ENCODE measurements around the gene KLRB1.
"Not testable (repeated sequence)": the region's sequence is repeated elsewhere in the genome, so short reads cannot be mapped to it uniquely, and the experiment has no call there.

Gene KLRB1

GRCh38 chr12:9619411-9620179 is 11.9 kb upstream of the KLRB1 start:
- H3K18ac ChIP-seq (ENCODE audit: low read length), result no peak overlapping the region
- H4K91ac ChIP-seq (ENCODE audit: low read depth, low read length), result no peak overlapping the region
- H3K79me2 ChIP-seq (ENCODE audit: control insufficient read depth, insufficient read depth, low read length, poor library complexity), result no peaks in the 10 kb centered on the region
- no peak overlapping the region for H4K8ac ChIP-seq (ENCODE audit: low read depth, low read length)
- no peak overlapping the region for H2BK12ac ChIP-seq (ENCODE audit: low read length)
- no peaks in the 10 kb centered on the region for H3K27me3 ChIP-seq (ENCODE audit: insufficient read depth, low read length)
- no peaks in the 10 kb centered on the region for H3K36me3 ChIP-seq (ENCODE audit: control insufficient read depth in 1 of 2, insufficient read depth in 2 of 2, low read length in 2 of 2)
- no peak overlapping the region for H3K14ac ChIP-seq (ENCODE audit: low read length)
- no peak for DNase-seq
- H3K23ac ChIP-seq (ENCODE audit: low read length), result no peak overlapping the region
- no peak overlapping the region for H2BK5ac ChIP-seq (ENCODE audit: low read depth, low read length, poor library complexity)
- H3K9me3 ChIP-seq (ENCODE audit: insufficient read depth, low read depth, low read length), result no peaks in the 10 kb centered on the region
- H3K79me1 ChIP-seq (ENCODE audit: low read length), result no peaks in the 10 kb centered on the region
- H3K9ac ChIP-seq (ENCODE audit: low read length), result no peak overlapping the region
- no peak overlapping the region for H3K27ac ChIP-seq (ENCODE audit: low read depth, low read length)
- H3K4me2 ChIP-seq (ENCODE audit: low read length), result no peak overlapping the region
- no peak overlapping the region for H3K4me3 ChIP-seq (ENCODE audit: low read depth, low read length)
- H2AK5ac ChIP-seq (ENCODE audit: low read length), result no peak overlapping the region
- H3K4ac ChIP-seq (ENCODE audit: low read depth, low read length), result no peak overlapping the region
- no peak overlapping the region for H4K12ac ChIP-seq (ENCODE audit: low read depth, low read length)
- no peaks in the 10 kb centered on the region for H3K4me1 ChIP-seq (ENCODE audit: control insufficient read depth in 1 of 2, insufficient read depth in 2 of 2, low read length in 2 of 2)
- no peak overlapping the region for H2BK120ac ChIP-seq (ENCODE audit: insufficient read depth, low read length, poor library complexity)
- WGBS (ENCODE audit: extremely low coverage, insufficient coverage, insufficient read length), result no CpG with 5 or more reads among the region's 6 CpGs
- no peak overlapping the region for H2AFZ ChIP-seq (ENCODE audit: insufficient read depth, low read length, poor library complexity)

- H3K4me2 ChIP-seq (ENCODE audit: low read length); H4K91ac ChIP-seq (ENCODE audit: low read depth, low read length); H3K4me3 ChIP-seq (ENCODE audit: low read depth, low read length); H3K4ac ChIP-seq (ENCODE audit: low read depth, low read length); H3K23ac ChIP-seq (ENCODE audit: low read length); H4K8ac ChIP-seq (ENCODE audit: low read depth, low read length); H3K36me3 ChIP-seq (ENCODE audit: control insufficient read depth in 1 of 2, insufficient read depth in 2 of 2, low read length in 2 of 2); H3K9me3 ChIP-seq (ENCODE audit: insufficient read depth, low read depth, low read length); H3K79me2 ChIP-seq (ENCODE audit: control insufficient read depth, insufficient read depth, low read length, poor library complexity); H2BK12ac ChIP-seq (ENCODE audit: low read length); H3K14ac ChIP-seq (ENCODE audit: low read length); H3K27me3 ChIP-seq (ENCODE audit: insufficient read depth, low read length); H3K9ac ChIP-seq (ENCODE audit: low read length); H3K18ac ChIP-seq (ENCODE audit: low read length); H4K12ac ChIP-seq (ENCODE audit: low read depth, low read length); H2BK120ac ChIP-seq (ENCODE audit: insufficient read depth, low read length, poor library complexity); H2AK5ac ChIP-seq (ENCODE audit: low read length); H2BK5ac ChIP-seq (ENCODE audit: low read depth, low read length, poor library complexity); DNase-seq; H3K79me1 ChIP-seq (ENCODE audit: low read length); H3K27ac ChIP-seq (ENCODE audit: low read depth, low read length); H3K4me1 ChIP-seq (ENCODE audit: control insufficient read depth in 1 of 2, insufficient read depth in 2 of 2, low read length in 2 of 2); H2AFZ ChIP-seq (ENCODE audit: insufficient read depth, low read length, poor library complexity): not testable (repeated sequence)
- no CpG with 5 or more reads among the region's 1 CpG for WGBS (ENCODE audit: extremely low coverage, insufficient coverage, insufficient read length)
Observed at GRCh38 chr12:9618906-9619305, 11.2 kb upstream of the KLRB1 start.

- H3K4me2 ChIP-seq (ENCODE audit: low read length), result no peak overlapping the region
- H3K27ac ChIP-seq (ENCODE audit: low read depth, low read length), result no peak overlapping the region
- no peak overlapping the region for H3K14ac ChIP-seq (ENCODE audit: low read length)
- no peak overlapping the region for H2BK12ac ChIP-seq (ENCODE audit: low read length)
- no peak for DNase-seq
- no CpG with 5 or more reads among the region's 6 CpGs for WGBS (ENCODE audit: extremely low coverage, insufficient coverage, insufficient read length)
- no peak overlapping the region for H4K12ac ChIP-seq (ENCODE audit: low read depth, low read length)
- H3K27me3 ChIP-seq (ENCODE audit: insufficient read depth, low read length), result no peaks in the 10 kb centered on the region
- no peak overlapping the region for H3K23ac ChIP-seq (ENCODE audit: low read length)
- H3K4ac ChIP-seq (ENCODE audit: low read depth, low read length), result no peak overlapping the region
- H4K8ac ChIP-seq (ENCODE audit: low read depth, low read length), result no peak overlapping the region
- no peaks in the 10 kb centered on the region for H3K36me3 ChIP-seq (ENCODE audit: control insufficient read depth in 1 of 2, insufficient read depth in 2 of 2, low read length in 2 of 2)
- no peak overlapping the region for H4K91ac ChIP-seq (ENCODE audit: low read depth, low read length)
- no peak overlapping the region for H2AK5ac ChIP-seq (ENCODE audit: low read length)
- H2BK120ac ChIP-seq (ENCODE audit: insufficient read depth, low read length, poor library complexity), result no peak overlapping the region
- no peak overlapping the region for H2BK5ac ChIP-seq (ENCODE audit: low read depth, low read length, poor library complexity)
- no peaks in the 10 kb centered on the region for H3K9me3 ChIP-seq (ENCODE audit: insufficient read depth, low read depth, low read length)
- no peak overlapping the region for H2AFZ ChIP-seq (ENCODE audit: insufficient read depth, low read length, poor library complexity)
- no peaks in the 10 kb centered on the region for H3K79me2 ChIP-seq (ENCODE audit: control insufficient read depth, insufficient read depth, low read length, poor library complexity)
- H3K9ac ChIP-seq (ENCODE audit: low read length), result no peak overlapping the region
- no peak overlapping the region for H3K18ac ChIP-seq (ENCODE audit: low read length)
- no peaks in the 10 kb centered on the region for H3K4me1 ChIP-seq (ENCODE audit: control insufficient read depth in 1 of 2, insufficient read depth in 2 of 2, low read length in 2 of 2)
- H3K4me3 ChIP-seq (ENCODE audit: low read depth, low read length), result no peak overlapping the region
- H3K79me1 ChIP-seq (ENCODE audit: low read length), result no peaks in the 10 kb centered on the region
Observed at GRCh38 chr12:9617124-9617523, 9.4 kb upstream of the KLRB1 start.

- no peak overlapping the region for H3K23ac ChIP-seq (ENCODE audit: low read length)
- H3K27me3 ChIP-seq (ENCODE audit: insufficient read depth, low read length), result no peaks in the 10 kb centered on the region
- no peak overlapping the region for H4K91ac ChIP-seq (ENCODE audit: low read depth, low read length)
- no peak overlapping the region for H3K4me2 ChIP-seq (ENCODE audit: low read length)
- H3K14ac ChIP-seq (ENCODE audit: low read length), result no peak overlapping the region
- no peak overlapping the region for H2BK120ac ChIP-seq (ENCODE audit: insufficient read depth, low read length, poor library complexity)
- H3K79me1 ChIP-seq (ENCODE audit: low read length), result no peaks in the 10 kb centered on the region
- H4K12ac ChIP-seq (ENCODE audit: low read depth, low read length), result no peak overlapping the region
- peaks cover 4% of the 10 kb centered on the region for H3K9me3 ChIP-seq (ENCODE audit: insufficient read depth, low read depth, low read length)
- H3K9ac ChIP-seq (ENCODE audit: low read length), result no peak overlapping the region
- H3K79me2 ChIP-seq (ENCODE audit: control insufficient read depth, insufficient read depth, low read length, poor library complexity), result no peaks in the 10 kb centered on the region
- DNase-seq, result no peak
- no peak overlapping the region for H4K8ac ChIP-seq (ENCODE audit: low read depth, low read length)
- H3K27ac ChIP-seq (ENCODE audit: low read depth, low read length), result no peak overlapping the region
- no peak overlapping the region for H3K4me3 ChIP-seq (ENCODE audit: low read depth, low read length)
- H2BK5ac ChIP-seq (ENCODE audit: low read depth, low read length, poor library complexity), result no peak overlapping the region
- H2BK12ac ChIP-seq (ENCODE audit: low read length), result no peak overlapping the region
- no CpG with 5 or more reads among the region's 5 CpGs for WGBS (ENCODE audit: extremely low coverage, insufficient coverage, insufficient read length)
- H2AK5ac ChIP-seq (ENCODE audit: low read length), result no peak overlapping the region
- H3K36me3 ChIP-seq (ENCODE audit: control insufficient read depth in 1 of 2, insufficient read depth in 2 of 2, low read length in 2 of 2), result peaks cover 1% of the 10 kb centered on the region in 2 experiments
- no peak overlapping the region for H3K4ac ChIP-seq (ENCODE audit: low read depth, low read length)
- no peak overlapping the region for H2AFZ ChIP-seq (ENCODE audit: insufficient read depth, low read length, poor library complexity)
- no peaks in the 10 kb centered on the region for H3K4me1 ChIP-seq (ENCODE audit: control insufficient read depth in 1 of 2, insufficient read depth in 2 of 2, low read length in 2 of 2)
- no peak overlapping the region for H3K18ac ChIP-seq (ENCODE audit: low read length)
Observed at GRCh38 chr12:9615420-9616136, 7.9 kb upstream of the KLRB1 start.

All from trophoblast cell (in vitro differentiated cells and primary cell).